Liver (tissue), 9 donors: ENCODE data around the gene MECP2. TPM values are rescaled to one million over a fixed set of nuclear protein-coding genes. Genes with fewer than 3 reads are reported as not detected.

Source experiments
- DNase-seq: peaks from one replicate; pipeline ENCODE4 v3.0.0-alpha.2; 2017; ENCODE audit warnings: low spot score
- H3K27ac ChIP-seq, 2 donors: one replicate each; pipeline ENCODE4 v1.7.0; 2013; ENCODE audit warnings: inconsistent platforms in 2 of 2, low read length in 2 of 2, control low read depth in 1 of 2, low read depth in 1 of 2, mild to moderate bottlenecking in 1 of 2
- H3K27me3 ChIP-seq, 4 donors: one replicate each; pipeline versions ENCODE4 v1.6.1 to v1.7.0; 2013; ENCODE audit warnings: low read length in 3 of 4, inconsistent platforms in 1 of 4, mild to moderate bottlenecking in 1 of 4, moderate library complexity in 1 of 4; ENCODE audit not compliant: control insufficient read depth in 4 of 4, insufficient read depth in 4 of 4
- H3K36me3 ChIP-seq, 4 donors: one replicate each; pipeline versions ENCODE4 v1.6.1 to v1.7.0; 2013; ENCODE audit warnings: low read length in 3 of 4, mild to moderate bottlenecking in 3 of 4, low read depth in 1 of 4, moderate library complexity in 1 of 4; ENCODE audit not compliant: control insufficient read depth in 4 of 4, insufficient read depth in 3 of 4
- H3K4me1 ChIP-seq, 4 donors: one replicate each; pipeline versions ENCODE4 v1.6.1 to v1.7.0; 2013; ENCODE audit warnings: low read length in 3 of 4, mild to moderate bottlenecking in 3 of 4, moderate library complexity in 1 of 4; ENCODE audit not compliant: control insufficient read depth in 4 of 4, insufficient read depth in 4 of 4
- H3K4me3 ChIP-seq, 3 donors: one replicate each; pipeline versions ENCODE4 v1.6.1 to v1.7.0; 2013; ENCODE audit warnings: low read length in 3 of 3, control low read depth in 1 of 3, low read depth in 1 of 3, mild to moderate bottlenecking in 1 of 3
- H3K9ac ChIP-seq, 2 donors: one replicate each; pipeline ENCODE4 v1.7.0; 2013; ENCODE audit warnings: low read length in 2 of 2, mild to moderate bottlenecking in 2 of 2, moderate library complexity in 2 of 2, control low read depth in 1 of 2, low read depth in 1 of 2
- H3K9me3 ChIP-seq, 4 donors: one replicate each; pipeline versions ENCODE4 v1.6.1 to v1.7.0; 2013; ENCODE audit warnings: low read length in 3 of 4; ENCODE audit not compliant: control insufficient read depth in 4 of 4
- ATF3 ChIP-seq: IDR thresholded peaks from 2 replicates; pipeline ENCODE4 v1.6.1; 2016; ENCODE audit warnings: antibody characterized with exemption
- CTCF ChIP-seq: fragments of 150-350 bp; IDR thresholded peaks from 2 replicates; pipeline ENCODE4 v1.5.1; 2017; ENCODE audit warnings: improper control_type of control experiment, low read depth, low read length; ENCODE audit not compliant: missing input control
- FOXA1 ChIP-seq: IDR thresholded peaks from 2 replicates; pipeline ENCODE4 v1.6.1; 2016; ENCODE audit warnings: antibody characterized with exemption
- FOXA2 ChIP-seq: IDR thresholded peaks from 2 replicates; pipeline ENCODE4 v1.6.1; 2016; ENCODE audit warnings: antibody characterized with exemption
- HNF4G ChIP-seq: IDR thresholded peaks from 2 replicates; pipeline ENCODE4 v1.6.1; 2016; ENCODE audit warnings: antibody characterized with exemption
- MAX ChIP-seq: IDR thresholded peaks from 2 replicates; pipeline ENCODE4 v1.6.1; 2016; ENCODE audit warnings: antibody characterized with exemption
- NR2F2 ChIP-seq: IDR thresholded peaks from 2 replicates; pipeline ENCODE4 v1.6.1; 2016; ENCODE audit warnings: antibody characterized with exemption
- REST ChIP-seq: IDR thresholded peaks from 2 replicates; pipeline ENCODE4 v1.6.1; 2016; ENCODE audit warnings: antibody characterized with exemption, mild to moderate bottlenecking
- RXRA ChIP-seq, 2 donors: IDR thresholded peaks; 2 replicates each; pipeline ENCODE4 v1.6.1; 2017 to 2018; ENCODE audit warnings: antibody characterized with exemption in 2 of 2, mild to moderate bottlenecking in 1 of 2
- ZBTB33 ChIP-seq: IDR thresholded peaks from 2 replicates; pipeline ENCODE4 v1.6.1; 2016; ENCODE audit warnings: antibody characterized with exemption
- WGBS: extraction: QIAGEN DNeasy Blood & Tissue Kit; methylation state at CpG from one replicate; pipeline ENCODE4 v1.1.7; 2013; 5-methylcytosine and 5-hydroxymethylcytosine counted together
- polyA plus RNA-seq, 2 donors: library from polyadenylated mRNA; stranded (reverse) in 1 of 2; unstranded in 1 of 2; fragments of 200-250 nt in 1 of 2; fragments of >200 nt in 1 of 2; fragmentation: Nextera tagmentation in 1 of 2; extraction: Ambion mirVana in 1 of 2; gene quantifications; one replicate each; pipeline versions ENCODE4 v1.2.1 to v1.2.3, GENCODE V29; 2013 to 2015
- total RNA-seq, 2 donors: library from RNA; depleted of rRNA; stranded (reverse); fragments of >200 nt; gene quantifications; one replicate each; pipeline ENCODE4 v1.2.3, GENCODE V29; 2014
- donor health status: healthy.
- donor health status: healthy.
- donor health status: healthy.
- donor health status: healthy.
- donor health status: healthy.

The MECP2 gene
- total and polyA plus RNA-seq, 4 donors: 6.9 to 22.0 (median 10.0) TPM

- Histone ChIP-seq H3K4me3 (no peak overlapping the region), H3K27ac (peak overlapping the region in 1 of 2 donors; percentile 56), H3K27me3 (peaks cover 0 to 2% (median 0%) of the 10 kb centered on the region in 4 donors)
Observed at GRCh38 chrX:154039577-154039976, 57.9 kb downstream of the MECP2 start.

More at GRCh38 chrX:154039577-154039976, 57.9 kb downstream of the MECP2 start:
- Histone ChIP-seq H3K9me3 (no peaks in the 10 kb centered on the region), H3K9ac (no peak overlapping the region), H3K4me1 (peaks cover 0 to 4% (median 2%) of the 10 kb centered on the region in 4 donors), H3K36me3 (no peaks in the 10 kb centered on the region)
- 95% methylated on average over 11 of the region's 11 CpGs for WGBS
- DNase-seq: no peak
- no peak for TF ChIP-seq FOXA2
- no peak for TF ChIP-seq ZBTB33
- TF ChIP-seq ATF3: no peak
- no peak for TF ChIP-seq REST
- no peak for TF ChIP-seq CTCF
- no peak for TF ChIP-seq HNF4G
- TF ChIP-seq FOXA1: no peak
- no peak for TF ChIP-seq MAX
- no peak for TF ChIP-seq NR2F2
- TF ChIP-seq RXRA (IDR thresholded peaks at IDR 0.05): no peak
